NCI-H1694 (cell line): Measurements from ENCODE around the gene ZNF667.

Experiments used
- DNase-seq: peaks from one replicate; lab custom pipeline; 2025; lab: John Stamatoyannopoulos, UW

Gene ZNF667

GRCh38 chr19:56476651-56477428, at the start of gene ZNF667:
TSS of gene ZNF667 (minus strand) at chr19:56477345. CDS start at chr19:56462370, 14,975 bp downstream.
- no peak for DNase-seq

- DNase-seq, result no peak
Observed at GRCh38 chr19:56525214-56525860, 48.2 kb upstream of the ZNF667 start.

- no peak for DNase-seq
Observed at GRCh38 chr19:56508290-56508778, 31.2 kb upstream of the ZNF667 start.

- no peak for DNase-seq
Observed at GRCh38 chr19:56507446-56508289, 30.5 kb upstream of the ZNF667 start, which contains the start of gene ZNF471. TSS of gene ZNF471 (plus strand) at chr19:56507855. CDS start at chr19:56511572, 3,717 bp downstream.

- no peak for DNase-seq
Observed at GRCh38 chr19:56504581-56504980, 27.4 kb upstream of the ZNF667 start.

- no peak for DNase-seq
Observed at GRCh38 chr19:56491399-56491798, 14.3 kb upstream of the ZNF667 start.

GRCh38 chr19:56477429-56478338, 539 bp upstream of the ZNF667 start:
- DNase-seq, result no peak

GRCh38 chr19:56476093-56476492, 1.1 kb downstream of the ZNF667 start:
- no peak for DNase-seq

GRCh38 chr19:56474308-56474707, 2.8 kb downstream of the ZNF667 start:
- DNase-seq, result no peak

- no peak for DNase-seq
Observed at GRCh38 chr19:56441206-56441792, 35.8 kb downstream of the ZNF667 start.

- no peak for DNase-seq
Observed at GRCh38 chr19:56423985-56424353, 53.2 kb downstream of the ZNF667 start.

- no peak for DNase-seq
Observed at GRCh38 chr19:56423276-56423984, 53.7 kb downstream of the ZNF667 start.

- DNase-seq, result no peak
Observed at GRCh38 chr19:56405062-56405461, 72.1 kb downstream of the ZNF667 start.

- no peak for DNase-seq
Observed at GRCh38 chr19:56404705-56405056, 72.5 kb downstream of the ZNF667 start.

GRCh38 chr19:56403764-56404704, 73.1 kb downstream of the ZNF667 start, which contains the start of gene ZNF583:
TSS of gene ZNF583 (plus strand) at chr19:56404332. CDS start at chr19:56407115, 2,783 bp downstream.
- DNase-seq, result peak; percentile 69

GRCh38 chr19:56403261-56403660, 73.9 kb downstream of the ZNF667 start:
- DNase-seq, result no peak

GRCh38 chr19:56400485-56400884, 76.7 kb downstream of the ZNF667 start:
- DNase-seq, result no peak

GRCh38 chr19:56398809-56399208, 78.3 kb downstream of the ZNF667 start:
- no peak for DNase-seq
